OCI-M1 (cell line): ENCODE measurements around the gene UPF3A.
A peak's percentile ranks its signal among the peaks of the same experiment; 100 is the strongest.

Source experiments
- DNase-seq: peaks from one replicate; lab custom pipeline; 2025; lab: John Stamatoyannopoulos, UW

The UPF3A gene

GRCh38 chr13:114281351-114282040 lies at the start of gene UPF3A:
TSS of gene UPF3A (plus strand) at chr13:114281601. CDS start at chr13:114281640, 39 bp downstream.
- DNase-seq = peak; percentile 95

GRCh38 chr13:114231886-114232285 lies 49.5 kb upstream of the UPF3A start:
- no peak for DNase-seq

GRCh38 chr13:114234266-114234644 lies 47.1 kb upstream of the UPF3A start:
- peak; percentile 62 for DNase-seq

- DNase-seq = peak; percentile 95
Measured at GRCh38 chr13:114234645-114235421, 46.6 kb upstream of the UPF3A start, which contains the start of gene CDC16. TSS of gene CDC16 (plus strand) at chr13:114234897. CDS start at chr13:114235085, 188 bp downstream.

GRCh38 chr13:114235697-114236096 lies 45.7 kb upstream of the UPF3A start:
- DNase-seq = peak; percentile 15

- DNase-seq = no peak
Measured at GRCh38 chr13:114236227-114236626, 45.2 kb upstream of the UPF3A start.

GRCh38 chr13:114237415-114238112 lies 43.8 kb upstream of the UPF3A start:
- peak; percentile 27 for DNase-seq

- DNase-seq = no peak
Measured at GRCh38 chr13:114241918-114242317, 39.5 kb upstream of the UPF3A start.

- DNase-seq = no peak
Measured at GRCh38 chr13:114243971-114244370, 37.4 kb upstream of the UPF3A start.

GRCh38 chr13:114244637-114245036 lies 36.8 kb upstream of the UPF3A start:
- DNase-seq = no peak

- no peak for DNase-seq
Measured at GRCh38 chr13:114248011-114248410, 33.4 kb upstream of the UPF3A start.

- DNase-seq = no peak
Measured at GRCh38 chr13:114249077-114249476, 32.3 kb upstream of the UPF3A start.

GRCh38 chr13:114251639-114252440 lies 29.6 kb upstream of the UPF3A start:
- DNase-seq = peak; percentile 47

GRCh38 chr13:114256547-114256946 lies 24.9 kb upstream of the UPF3A start:
- DNase-seq = no peak

- DNase-seq = no peak
Measured at GRCh38 chr13:114257014-114257413, 24.4 kb upstream of the UPF3A start.

GRCh38 chr13:114258589-114258988 lies 22.8 kb upstream of the UPF3A start:
- no peak for DNase-seq

- no peak for DNase-seq
Measured at GRCh38 chr13:114259374-114259773, 22.0 kb upstream of the UPF3A start.

- no peak for DNase-seq
Measured at GRCh38 chr13:114259974-114260373, 21.4 kb upstream of the UPF3A start.

- no peak for DNase-seq
Measured at GRCh38 chr13:114260814-114261213, 20.6 kb upstream of the UPF3A start.

- DNase-seq = no peak
Measured at GRCh38 chr13:114261328-114261965, 20.0 kb upstream of the UPF3A start.

- DNase-seq = no peak
Measured at GRCh38 chr13:114263578-114263977, 17.8 kb upstream of the UPF3A start.
